ENCODE measurements around the gene ARNT2. TPM values are rescaled to one million over a fixed set of nuclear protein-coding genes. Genes with fewer than 3 reads are reported as not detected.

ARNT2 gene
- polyA plus RNA-seq, 1 of the 3 experiments (the other 2 are of a cell fraction): 17.0 TPM

- Histone ChIP-seq H3K27me3 (ENCODE audit: insufficient read depth) (no peaks in the 10 kb centered on the region), H3K4me1 (ENCODE audit: control insufficient read depth in 1 of 2, insufficient read depth in 2 of 2, low read depth in 1 of 2, low read length in 1 of 2) (peaks cover 0 to 19% of the 10 kb centered on the region in 2 experiments; a peak in 1 of 4 replicates), H3K27ac (ENCODE audit: low read depth in 2 of 2, low read length in 1 of 2) (no peak overlapping the region), H4K20me1 (ENCODE audit: insufficient read depth) (no peaks in the 10 kb centered on the region), H3K79me2 (ENCODE audit: insufficient read depth) (no peaks in the 10 kb centered on the region), H3K9me3 (no peaks in the 10 kb centered on the region), H3K36me3 (replicated peaks in 1 of 2; ENCODE audit: control insufficient read depth in 1 of 2, insufficient read depth in 2 of 2, low read length in 1 of 2) (no peaks in the 10 kb centered on the region), H2AFZ (ENCODE audit: low read depth) (no peak overlapping the region), H3K9me2 (no peaks in the 10 kb centered on the region), H3F3A (replicated peaks; ENCODE audit: insufficient read depth) (peaks cover 4% of the 10 kb centered on the region), H3K4me3 (ENCODE audit: low read depth in 2 of 2, low read length in 1 of 2) (no peak overlapping the region), H3K4me2 (no peak overlapping the region), H3K9ac (no peak overlapping the region)
- ChIA-PET CTCF (interaction anchor here (1.4 kb wide), 1 partner anchor 282 kb away, joined by 4 read pairs; the partner anchor contains the start of gene CEMIP), POLR2A (no interaction called here)
- no peak for DNase-seq
- 100% methylated on average over 1 of the region's 1 CpG for WGBS (ENCODE audit: low lambda C conversion rate)
- no peak for TF ChIP-seq ZBTB33 (IDR thresholded peaks at IDR 0.05; ENCODE audit: borderline replicate concordance, low read depth)
- no peak for TF ChIP-seq JUND (IDR thresholded peaks at IDR 0.05)
- TF ChIP-seq CTCF (IDR thresholded peaks at IDR 0.05): no peak
- no peak for TF ChIP-seq MAX (IDR thresholded peaks at IDR 0.05; ENCODE audit: low read depth)
- no peak for TF ChIP-seq RAD21 (IDR thresholded peaks at IDR 0.05; ENCODE audit: low read length)
- TF ChIP-seq ELF1 (IDR thresholded peaks at IDR 0.05): no peak
- TF ChIP-seq TAF1 (IDR thresholded peaks at IDR 0.05; ENCODE audit: borderline replicate concordance, low read depth, low read length): no peak
- TF ChIP-seq RFX5 (IDR thresholded peaks at IDR 0.05; ENCODE audit: low read length): no peak
- TF ChIP-seq RXRA (IDR thresholded peaks at IDR 0.05; ENCODE audit: borderline replicate concordance, low read depth): no peak
- TF ChIP-seq TCF12 (IDR thresholded peaks at IDR 0.05): no peak
- TF ChIP-seq EZH2phosphoT487 (IDR thresholded peaks at IDR 0.05; ENCODE audit: borderline replicate concordance, low read depth): no peak
- TF ChIP-seq CHD2 (IDR thresholded peaks at IDR 0.05; ENCODE audit: low read length, partially characterized antibody): no peak
- TF ChIP-seq USF1 (IDR thresholded peaks at IDR 0.05; ENCODE audit: borderline replicate concordance, low read depth): no peak
- TF ChIP-seq FOSL2 (IDR thresholded peaks at IDR 0.05; ENCODE audit: borderline replicate concordance, low read depth): no peak
- no peak for TF ChIP-seq GATA2 (CRISPR knock-in tag; IDR thresholded peaks at IDR 0.05)
- TF ChIP-seq PBX3 (IDR thresholded peaks at IDR 0.05): no peak
These were observed 93.0 kb downstream of the ARNT2 start for GRCh38 chr15:80497221-80497620.
